NCI-H1436 (cell line): ENCODE data around the gene CCDC201.
"Not testable (repeated sequence)": the region's sequence is repeated elsewhere in the genome, so short reads cannot be mapped to it uniquely, and the experiment has no call there.

Experiments
- DNase-seq: peaks from one replicate; lab custom pipeline; 2025; lab: John Stamatoyannopoulos, UW

CCDC201 gene

DNA sequence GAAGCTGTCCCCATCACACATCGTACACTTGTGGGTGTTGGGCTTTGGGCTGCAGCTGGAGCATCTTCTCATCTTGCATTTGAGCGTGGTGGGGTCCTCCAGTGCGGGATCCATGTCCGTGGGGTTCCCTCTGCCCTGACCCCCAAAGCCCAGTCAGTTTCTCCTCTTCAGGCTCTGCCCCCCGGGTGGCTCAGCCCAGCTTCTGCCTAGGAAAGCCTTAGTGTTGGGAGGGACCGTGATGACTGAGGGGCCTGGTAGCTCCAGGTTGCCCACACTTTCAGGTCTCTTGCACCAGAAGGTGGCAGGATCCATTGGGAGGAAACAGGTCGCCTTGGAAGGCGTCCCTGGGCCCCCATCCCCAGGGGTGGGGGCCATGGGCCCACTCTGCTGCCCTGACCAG lies 55.9 kb downstream of the CCDC201 start:
- not testable (repeated sequence) for DNase-seq

- not testable (repeated sequence) for DNase-seq
Measured at GRCh38 chr7:45814216-45815118, 58.4 kb downstream of the CCDC201 start.

DNA sequence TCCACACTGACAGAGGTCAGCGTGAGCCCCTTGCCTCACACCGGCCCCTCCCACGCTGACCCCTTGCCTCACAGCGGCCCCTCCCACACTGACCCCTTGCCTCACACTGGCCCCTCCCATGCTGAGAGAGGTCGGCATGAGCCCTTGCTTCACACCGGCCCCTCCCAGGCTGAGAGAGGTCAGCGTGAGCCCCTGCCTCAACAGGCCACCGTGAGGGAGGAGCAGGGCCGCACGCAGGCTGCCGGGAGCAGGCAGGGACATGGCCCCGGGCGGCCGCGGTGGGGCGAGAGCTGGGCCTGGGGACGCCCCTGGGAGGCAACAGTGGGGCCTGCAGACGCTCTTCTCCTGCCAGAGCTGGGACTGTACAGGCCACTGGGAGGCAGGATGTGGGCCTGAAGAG lies 59.1 kb downstream of the CCDC201 start:
- not testable (repeated sequence) for DNase-seq

DNA sequence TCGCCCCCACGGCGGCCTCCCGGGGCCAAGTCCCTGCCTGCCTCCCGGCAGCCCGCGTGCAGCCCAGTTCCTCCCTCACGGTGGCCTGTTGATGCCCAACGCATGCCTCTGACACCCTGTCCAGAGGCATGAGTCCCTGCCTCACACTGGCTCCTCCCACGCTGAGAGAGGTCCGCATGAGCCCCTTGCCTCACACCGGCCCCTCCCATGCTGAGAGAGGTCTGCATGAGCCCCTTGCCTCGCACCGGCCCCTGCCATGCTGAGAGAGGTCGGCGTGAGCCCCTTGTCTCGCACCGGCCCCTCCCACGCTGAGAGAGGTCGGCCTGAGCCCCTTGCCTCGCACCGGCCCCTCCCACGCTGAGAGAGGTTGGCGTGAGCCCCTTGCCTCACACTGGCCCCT lies 59.9 kb downstream of the CCDC201 start:
- DNase-seq, result no peak

DNA sequence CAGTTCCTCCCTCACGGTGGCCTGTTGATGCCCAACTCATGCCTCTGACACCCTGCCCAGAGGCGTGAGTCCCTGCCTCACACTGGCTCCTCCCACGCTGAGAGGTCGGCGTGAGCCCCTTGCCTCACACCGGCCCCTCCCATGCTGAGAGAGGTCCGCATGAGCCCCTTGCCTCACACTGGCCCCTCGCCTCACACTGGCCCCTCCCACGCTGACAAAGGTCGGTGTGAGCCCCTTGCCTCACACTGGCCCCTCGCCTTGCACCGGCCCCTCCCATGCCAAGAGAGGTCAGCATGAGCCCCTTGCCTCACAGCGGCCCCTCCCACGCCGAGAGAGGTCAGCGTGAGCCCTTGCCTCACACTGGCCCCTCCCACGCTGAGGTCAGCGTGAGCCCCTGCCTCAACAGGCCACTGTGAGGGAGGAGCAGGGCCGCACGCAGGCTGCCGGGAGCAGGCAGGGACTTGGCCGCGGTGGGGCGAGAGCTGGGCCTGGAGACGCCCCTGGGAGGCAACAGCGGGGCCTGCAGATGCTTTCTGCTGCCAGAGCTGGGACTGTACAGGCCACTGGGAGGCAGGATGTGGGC lies 61.1 kb downstream of the CCDC201 start:
- not testable (repeated sequence) for DNase-seq

DNA sequence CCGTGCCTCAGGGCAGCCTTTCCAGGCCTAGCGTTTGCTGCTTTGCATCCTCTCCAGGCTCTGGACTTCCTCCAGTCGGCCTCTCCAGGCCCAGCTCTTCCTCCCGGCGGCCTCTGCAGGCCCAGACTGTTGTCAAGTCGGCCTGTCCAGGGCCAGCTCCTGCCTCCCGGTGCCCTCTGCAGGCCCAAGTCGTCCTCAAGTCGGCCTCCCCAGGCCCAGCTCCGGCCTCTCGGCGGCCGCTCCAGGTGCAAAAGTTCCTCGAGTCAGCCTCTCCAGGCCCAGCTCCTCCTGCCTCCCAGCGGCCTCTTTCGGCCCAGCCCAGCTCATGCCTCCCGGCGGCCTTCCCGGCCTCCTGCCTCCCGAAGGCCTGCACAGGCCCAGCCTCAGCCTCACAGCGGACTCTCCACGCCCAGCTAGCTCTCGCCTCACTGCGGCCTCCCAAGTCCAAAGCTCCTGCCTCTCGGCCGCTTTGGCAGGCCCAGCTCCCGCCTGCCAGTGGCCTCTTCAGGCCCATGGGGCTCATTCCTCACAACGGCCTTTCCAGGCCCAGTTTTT lies 62.4 kb downstream of the CCDC201 start:
- DNase-seq, result not testable (repeated sequence)
